Breast epithelium (tissue), 4 donors: ENCODE measurements around the gene LTBP2. TPM values are rescaled to one million over a fixed set of nuclear protein-coding genes. Genes with fewer than 3 reads are reported as not detected.
A peak's percentile ranks its signal among the peaks of the same experiment; 100 is the strongest.
"Not testable (repeated sequence)": the region's sequence is repeated elsewhere in the genome, so short reads cannot be mapped to it uniquely, and the experiment has no call there.

Source experiments
- DNase-seq, 2 donors: peaks; one replicate each; pipeline ENCODE4 v3.0.0-alpha.2; 2019; ENCODE audit warnings: low spot score in 2 of 2
- H3K27ac ChIP-seq, 2 donors: fragments of 200-600 bp; sonication (generic) in 1 of 2; one replicate each; pipeline ENCODE4 v1.5.1; 2016 to 2019; ENCODE audit warnings: mild to moderate bottlenecking in 1 of 2
- H3K27me3 ChIP-seq, 2 donors: fragments of 200-600 bp; sonication (generic) in 1 of 2; one replicate each; pipeline versions ENCODE4 v1.5.1 to v1.6.0; 2017 to 2019; ENCODE audit warnings: control low read depth in 1 of 2, mild to moderate bottlenecking in 1 of 2
- H3K36me3 ChIP-seq: fragments of 200-600 bp; one replicate; pipeline ENCODE4 v1.5.1; 2019
- H3K4me1 ChIP-seq, 2 donors: fragments of 200-600 bp; sonication (generic); one replicate each; pipeline ENCODE4 v1.5.1; 2016 to 2019; ENCODE audit warnings: control low read depth in 1 of 2
- H3K4me3 ChIP-seq, 3 donors: fragments of 200-600 bp; sonication (generic); 1 replicate in 2 of 3; 2 replicates in 1 of 3; pipeline ENCODE4 v1.5.1; 2016 to 2019; ENCODE audit warnings: mild to moderate bottlenecking in 3 of 3, moderate library complexity in 2 of 3
- H3K9me3 ChIP-seq, 2 donors: fragments of 200-600 bp; sonication (generic) in 1 of 2; one replicate each; pipeline ENCODE4 v1.5.1; 2016 to 2019; ENCODE audit warnings: control low read depth in 1 of 2
- POLR2A ChIP-seq: fragments of 450-650 bp; IDR thresholded peaks from one replicate; pipeline ENCODE4 v1.6.1; 2016; ENCODE audit warnings: antibody characterized with exemption, mild to moderate bottlenecking, moderate library complexity
- POLR2AphosphoS5 ChIP-seq, 3 donors: sonication (generic); formaldehyde crosslinking; IDR thresholded peaks; one replicate each; pipeline ENCODE4 v1.6.1; 2017; ENCODE audit warnings: antibody characterized with exemption in 3 of 3
- intact Hi-C: fragments of 100-400 bp; cut with DNase I; formaldehyde crosslinking; loops from one replicate; pipeline ENCODE4 v1.15.1; 2023; ENCODE audit warnings: low total_unique reads
- total RNA-seq, 3 donors: library from RNA; depleted of rRNA; stranded (reverse); fragments of >200 nt; gene quantifications; one replicate each; pipeline ENCODE4 v1.1.0, GENCODE V29; 2016
- TF ChIP-seq, protein P1 (sequence below), 3 donors: fragments of 450-650 bp; IDR thresholded peaks; one replicate each; pipeline ENCODE4 v1.5.1; 2016 to 2017; ENCODE audit warnings: antibody characterized with exemption in 3 of 3, mild to moderate bottlenecking in 3 of 3, moderate library complexity in 3 of 3

LTBP2 gene
- total RNA-seq, 3 donors from 2014 or later: 34.7 to 91.1 (median 79.0) TPM

DNA sequence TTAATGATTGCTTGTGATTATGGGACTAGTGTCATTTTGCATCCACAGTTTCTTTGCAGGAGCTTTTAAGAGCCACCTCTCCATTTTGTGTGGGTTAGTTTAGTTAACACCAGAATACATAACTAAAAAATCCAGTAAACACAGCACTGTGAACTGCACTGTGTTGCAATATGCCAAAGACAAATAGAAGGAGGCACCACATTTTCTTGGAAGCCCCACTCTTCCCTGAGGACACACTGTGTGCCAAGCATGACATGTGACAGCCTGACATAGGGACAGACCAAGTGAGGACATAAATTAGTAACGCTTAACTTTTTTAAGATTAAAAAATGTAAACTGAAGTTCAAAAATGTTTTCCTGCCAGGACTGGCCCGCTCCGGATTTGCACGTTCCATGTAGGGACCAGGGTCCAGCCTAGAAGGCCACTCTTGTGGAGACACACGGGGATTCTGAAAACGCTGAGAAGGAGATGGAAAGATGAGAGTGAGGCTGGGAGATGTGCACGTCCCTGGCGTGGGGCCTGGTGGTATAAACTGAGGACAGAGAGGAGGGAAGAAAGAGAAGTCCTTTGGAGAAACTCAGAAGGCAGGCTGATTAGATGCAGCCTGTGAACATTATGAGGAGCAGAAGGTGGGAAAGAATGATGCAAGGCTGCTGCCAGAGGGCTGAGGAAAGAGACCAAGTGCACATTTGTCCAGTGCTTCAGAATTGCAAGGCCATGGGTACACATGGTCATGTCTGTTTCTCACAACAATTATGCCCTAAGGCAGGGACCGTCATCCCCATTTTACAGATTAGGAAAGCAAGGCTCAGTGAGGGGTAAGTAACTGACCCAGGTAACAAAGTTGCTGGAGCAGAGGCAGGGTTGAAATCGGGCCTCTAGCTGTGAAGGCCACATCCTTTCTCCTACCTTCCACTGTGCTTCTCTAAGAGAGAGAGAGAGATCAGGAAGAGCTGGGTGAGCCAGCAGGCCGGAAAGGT lies 73.3 kb downstream of the LTBP2 start:
- no peaks in the 10 kb centered on the region for H3K9me3 ChIP-seq
- H3K27me3 ChIP-seq: no peaks in the 10 kb centered on the region
- intact Hi-C loops: no loop called here
- no peaks in the 10 kb centered on the region for H3K4me1 ChIP-seq
- DNase-seq: no peak
- H3K4me3 ChIP-seq: no peak overlapping the region
- TF ChIP-seq POLR2A: no peak
- no peak for TF ChIP-seq POLR2AphosphoS5 (IDR thresholded peaks at IDR 0.05)
- TF ChIP-seq, protein P1, sequence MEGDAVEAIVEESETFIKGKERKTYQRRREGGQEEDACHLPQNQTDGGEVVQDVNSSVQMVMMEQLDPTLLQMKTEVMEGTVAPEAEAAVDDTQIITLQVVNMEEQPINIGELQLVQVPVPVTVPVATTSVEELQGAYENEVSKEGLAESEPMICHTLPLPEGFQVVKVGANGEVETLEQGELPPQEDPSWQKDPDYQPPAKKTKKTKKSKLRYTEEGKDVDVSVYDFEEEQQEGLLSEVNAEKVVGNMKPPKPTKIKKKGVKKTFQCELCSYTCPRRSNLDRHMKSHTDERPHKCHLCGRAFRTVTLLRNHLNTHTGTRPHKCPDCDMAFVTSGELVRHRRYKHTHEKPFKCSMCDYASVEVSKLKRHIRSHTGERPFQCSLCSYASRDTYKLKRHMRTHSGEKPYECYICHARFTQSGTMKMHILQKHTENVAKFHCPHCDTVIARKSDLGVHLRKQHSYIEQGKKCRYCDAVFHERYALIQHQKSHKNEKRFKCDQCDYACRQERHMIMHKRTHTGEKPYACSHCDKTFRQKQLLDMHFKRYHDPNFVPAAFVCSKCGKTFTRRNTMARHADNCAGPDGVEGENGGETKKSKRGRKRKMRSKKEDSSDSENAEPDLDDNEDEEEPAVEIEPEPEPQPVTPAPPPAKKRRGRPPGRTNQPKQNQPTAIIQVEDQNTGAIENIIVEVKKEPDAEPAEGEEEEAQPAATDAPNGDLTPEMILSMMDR (IDR thresholded peaks at IDR 0.05): no peak
- H3K36me3 ChIP-seq: no peaks in the 10 kb centered on the region
- H3K27ac ChIP-seq: peak overlapping the region in 1 of 2 donors; percentile 38

DNA sequence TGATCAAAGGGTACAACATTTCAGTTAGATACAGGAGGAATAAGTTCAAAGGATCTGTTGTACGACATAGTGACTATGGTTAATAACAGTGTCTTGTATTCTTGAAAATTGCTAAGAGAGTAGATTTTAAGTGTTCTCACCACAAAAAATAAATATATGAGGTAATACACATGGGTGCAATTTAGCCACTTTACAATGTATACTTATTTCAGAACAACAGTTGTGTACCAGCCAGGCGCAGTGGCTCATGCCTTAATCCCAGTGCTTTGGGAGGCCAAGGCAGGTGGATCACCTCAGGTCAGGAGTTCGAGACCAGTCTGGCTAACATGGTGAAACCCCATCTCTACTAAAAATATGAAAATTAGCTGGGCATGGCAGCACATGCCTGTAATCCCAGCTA lies 75.7 kb downstream of the LTBP2 start:
- H3K4me3 ChIP-seq, intact Hi-C loops, DNase-seq, H3K36me3 ChIP-seq, H3K4me1 ChIP-seq, H3K27me3 ChIP-seq, H3K9me3 ChIP-seq, H3K27ac ChIP-seq: not testable (repeated sequence)

DNA sequence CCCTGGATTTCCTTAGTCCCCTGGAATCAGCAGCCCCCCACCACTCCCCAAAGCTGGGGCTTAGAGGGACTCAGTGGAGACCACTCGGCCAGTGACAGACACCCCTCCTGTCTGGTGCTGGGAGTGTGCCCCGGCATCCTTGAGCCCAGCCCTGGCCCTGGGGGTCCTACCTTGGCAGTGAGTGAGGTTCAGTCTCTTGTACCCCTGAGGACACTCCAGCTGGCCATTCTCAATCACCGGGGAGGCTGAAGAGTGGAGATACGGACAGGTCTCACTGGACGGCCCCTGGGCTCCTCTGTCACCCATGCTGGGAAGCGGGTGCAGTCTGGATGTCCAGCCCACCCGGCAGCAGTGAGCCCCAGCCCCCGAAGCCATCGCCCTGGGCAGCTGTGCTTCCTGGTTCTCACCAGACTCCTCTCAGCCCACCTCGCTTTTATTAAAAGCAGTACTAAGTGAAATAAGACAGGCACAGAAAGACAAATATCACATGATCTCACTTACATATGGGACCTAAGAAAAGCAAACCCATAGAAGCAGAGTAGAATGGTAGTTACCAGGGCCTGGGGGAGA lies 76.2 kb downstream of the LTBP2 start:
- no peaks in the 10 kb centered on the region for H3K4me1 ChIP-seq
- no peak for TF ChIP-seq POLR2A
- TF ChIP-seq POLR2AphosphoS5 (IDR thresholded peaks at IDR 0.05): no peak
- TF ChIP-seq, protein P1 (IDR thresholded peaks at IDR 0.05): no peak
- no peak for DNase-seq
- intact Hi-C loops: no loop called here
- H3K36me3 ChIP-seq: no peaks in the 10 kb centered on the region
- H3K27ac ChIP-seq: peak overlapping the region; percentile 10 to 19
- no peak overlapping the region for H3K4me3 ChIP-seq
- no peaks in the 10 kb centered on the region for H3K27me3 ChIP-seq
- H3K9me3 ChIP-seq: no peaks in the 10 kb centered on the region

DNA sequence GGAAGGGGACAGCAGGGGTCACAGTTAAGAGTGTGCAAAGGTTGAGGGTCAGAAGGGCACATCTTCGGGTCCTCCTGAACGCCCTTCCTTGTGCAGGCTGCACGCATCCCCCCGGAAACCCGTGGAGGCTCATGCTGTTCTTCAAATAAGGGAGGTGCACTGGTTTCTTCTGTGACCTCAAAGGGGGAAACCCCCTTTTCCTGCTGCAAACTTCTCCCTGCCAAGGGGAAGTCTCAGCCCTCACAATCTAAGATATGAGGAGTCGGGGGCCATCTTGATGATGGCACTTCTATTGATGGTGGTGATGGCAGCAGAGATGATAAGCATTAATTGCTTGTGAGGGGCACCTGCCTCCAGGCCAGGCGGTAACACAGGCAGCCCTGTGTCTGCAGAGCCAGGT lies 78.5 kb downstream of the LTBP2 start:
- TF ChIP-seq POLR2AphosphoS5 (IDR thresholded peaks at IDR 0.05): no peak
- TF ChIP-seq, protein P1 (IDR thresholded peaks at IDR 0.05): no peak
- no peak for TF ChIP-seq POLR2A
- H3K36me3 ChIP-seq: no peaks in the 10 kb centered on the region
- no peaks in the 10 kb centered on the region for H3K4me1 ChIP-seq
- H3K27ac ChIP-seq: no peak overlapping the region
- intact Hi-C loops: loop anchor here (5.0 kb wide), 1 partner anchor 1799 kb away; no protein-coding TSS in a partner anchor
- no peaks in the 10 kb centered on the region for H3K27me3 ChIP-seq
- DNase-seq: no peak
- no peak overlapping the region for H3K4me3 ChIP-seq
- no peaks in the 10 kb centered on the region for H3K9me3 ChIP-seq

DNA sequence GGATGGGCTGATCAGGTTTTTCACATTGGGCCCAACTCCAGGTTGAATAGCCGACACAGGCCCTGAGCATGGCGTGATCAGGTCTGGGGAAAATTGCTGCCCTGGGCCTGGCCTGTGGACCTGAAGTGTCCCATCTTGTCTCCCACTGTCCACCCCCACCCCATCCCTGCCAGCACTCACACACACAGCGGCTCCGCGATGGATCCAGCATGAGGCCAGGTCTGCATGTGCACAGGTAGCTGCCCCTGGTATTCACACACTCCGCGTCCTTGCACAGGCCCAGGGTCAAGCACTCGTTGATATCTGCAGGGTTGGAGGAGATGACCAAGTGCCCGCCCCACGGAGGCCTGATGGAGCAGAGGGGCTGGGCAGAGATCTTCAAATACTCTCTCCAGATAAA lies 79.8 kb downstream of the LTBP2 start:
- Histone ChIP-seq H3K36me3 (no peaks in the 10 kb centered on the region), H3K27me3 (no peaks in the 10 kb centered on the region), H3K9me3 (no peaks in the 10 kb centered on the region), H3K27ac (no peak overlapping the region), H3K4me3 (no peak overlapping the region), H3K4me1 (no peaks in the 10 kb centered on the region)
- no peak for TF ChIP-seq POLR2AphosphoS5 (IDR thresholded peaks at IDR 0.05)
- TF ChIP-seq POLR2A: no peak
- TF ChIP-seq, protein P1 (IDR thresholded peaks at IDR 0.05): no peak
- DNase-seq: no peak
- intact Hi-C loops: loop anchor here (5.0 kb wide), 1 partner anchor 1800 kb away; no protein-coding TSS in a partner anchor
